ENCODE data around the gene SBF2. TPM values are rescaled to one million over a fixed set of nuclear protein-coding genes. Genes with fewer than 3 reads are reported as not detected.
"Not testable (repeated sequence)": the region's sequence is repeated elsewhere in the genome, so short reads cannot be mapped to it uniquely, and the experiment has no call there.

Gene SBF2
- total RNA-seq, 2 experiments from 2014 or later = 6.0 to 6.1 TPM

DNA sequence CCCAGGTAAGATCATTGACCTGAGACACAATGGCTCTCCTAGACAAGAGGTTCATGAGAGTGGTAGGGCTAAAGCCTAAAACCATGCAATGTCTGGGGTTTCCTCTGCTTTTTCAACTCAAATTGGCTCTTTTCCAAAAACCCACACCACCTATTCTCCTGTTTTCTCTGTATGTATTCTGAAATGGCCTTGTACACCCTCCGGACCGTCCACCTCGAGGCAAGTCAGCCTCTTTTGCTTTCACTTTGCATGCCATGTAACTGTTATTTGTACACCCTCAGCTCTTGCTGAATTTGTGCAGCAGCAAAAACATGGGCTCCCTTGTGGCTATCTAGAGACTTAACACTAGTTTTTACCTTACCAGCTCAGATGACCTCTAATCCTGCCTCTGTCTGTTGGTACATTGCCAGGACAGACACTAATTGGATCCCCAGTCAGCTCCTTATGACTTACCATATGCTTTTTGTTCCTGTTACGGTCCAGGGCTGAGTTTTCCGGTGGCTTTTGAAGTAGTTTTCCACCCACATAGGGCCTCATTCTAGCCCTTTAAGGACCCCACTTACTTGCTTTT, 288.0 kb downstream of the SBF2 start:
- H3K27ac Mint-ChIP-seq = no peak overlapping the region
- no peaks in the 10 kb centered on the region for H3K4me1 Mint-ChIP-seq
- no peak overlapping the region for H3K4me3 Mint-ChIP-seq
- no peak for DNase-seq
- H3K36me3 Mint-ChIP-seq = peaks cover 12% of the 10 kb centered on the region
- no peaks in the 10 kb centered on the region for H3K27me3 Mint-ChIP-seq
- H3K9me3 Mint-ChIP-seq = peaks cover 8% of the 10 kb centered on the region

GRCh38 chr11:10004526-10005113, 289.4 kb downstream of the SBF2 start:
- no peaks in the 10 kb centered on the region for H3K9me3 Mint-ChIP-seq
- H3K4me3 Mint-ChIP-seq = no peak overlapping the region
- no peaks in the 10 kb centered on the region for H3K4me1 Mint-ChIP-seq
- no peak overlapping the region for H3K27ac Mint-ChIP-seq
- H3K27me3 Mint-ChIP-seq = no peaks in the 10 kb centered on the region
- no peak for DNase-seq
- H3K36me3 Mint-ChIP-seq = peaks cover 2% of the 10 kb centered on the region

DNA sequence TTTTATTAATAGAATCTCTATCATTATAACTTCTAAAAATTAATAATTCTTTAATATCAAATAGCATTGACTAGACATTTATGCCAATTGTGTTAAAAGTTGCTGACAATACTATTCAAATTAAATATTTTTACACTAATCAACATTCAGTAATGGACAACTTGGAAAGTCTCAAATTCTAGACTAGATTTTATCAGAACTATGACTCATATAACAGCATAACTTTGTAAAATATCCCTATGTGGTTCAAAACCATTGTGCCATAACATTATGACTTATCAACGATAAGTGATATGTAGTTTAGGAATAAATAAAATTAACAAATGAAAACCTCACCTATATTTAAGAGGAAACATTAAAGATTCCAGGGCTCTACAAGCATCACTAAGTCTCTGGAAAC, 291.8 kb downstream of the SBF2 start:
- Mint-ChIP-seq H3K27ac (no peak overlapping the region), H3K27me3 (no peaks in the 10 kb centered on the region), H3K36me3 (no peaks in the 10 kb centered on the region), H3K4me3 (no peak overlapping the region), H3K9me3 (no peaks in the 10 kb centered on the region), H3K4me1 (no peaks in the 10 kb centered on the region)
- DNase-seq = no peak

DNA sequence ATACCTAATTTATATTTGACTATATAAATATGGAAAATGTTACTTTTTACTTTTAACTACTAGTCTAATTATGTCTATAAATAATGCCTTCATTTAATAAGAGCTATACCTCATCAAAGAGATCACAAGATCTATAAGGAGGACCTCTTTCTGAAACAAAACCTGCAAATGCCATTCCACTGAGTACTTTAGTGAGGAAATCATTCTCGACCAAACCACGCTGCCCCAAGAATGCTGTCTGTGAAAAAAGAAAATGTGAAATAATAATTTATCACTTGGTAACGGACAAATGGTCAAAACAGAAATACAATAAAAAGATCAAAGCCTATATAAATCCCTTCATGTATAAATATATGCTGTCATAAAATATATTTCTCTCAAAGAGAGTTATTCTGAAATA, 301.7 kb downstream of the SBF2 start:
- Mint-ChIP-seq H3K27ac (no peak overlapping the region), H3K27me3 (no peaks in the 10 kb centered on the region), H3K4me1 (no peaks in the 10 kb centered on the region), H3K36me3 (peaks cover 7% of the 10 kb centered on the region), H3K4me3 (no peak overlapping the region), H3K9me3 (no peaks in the 10 kb centered on the region)
- DNase-seq = no peak

DNA sequence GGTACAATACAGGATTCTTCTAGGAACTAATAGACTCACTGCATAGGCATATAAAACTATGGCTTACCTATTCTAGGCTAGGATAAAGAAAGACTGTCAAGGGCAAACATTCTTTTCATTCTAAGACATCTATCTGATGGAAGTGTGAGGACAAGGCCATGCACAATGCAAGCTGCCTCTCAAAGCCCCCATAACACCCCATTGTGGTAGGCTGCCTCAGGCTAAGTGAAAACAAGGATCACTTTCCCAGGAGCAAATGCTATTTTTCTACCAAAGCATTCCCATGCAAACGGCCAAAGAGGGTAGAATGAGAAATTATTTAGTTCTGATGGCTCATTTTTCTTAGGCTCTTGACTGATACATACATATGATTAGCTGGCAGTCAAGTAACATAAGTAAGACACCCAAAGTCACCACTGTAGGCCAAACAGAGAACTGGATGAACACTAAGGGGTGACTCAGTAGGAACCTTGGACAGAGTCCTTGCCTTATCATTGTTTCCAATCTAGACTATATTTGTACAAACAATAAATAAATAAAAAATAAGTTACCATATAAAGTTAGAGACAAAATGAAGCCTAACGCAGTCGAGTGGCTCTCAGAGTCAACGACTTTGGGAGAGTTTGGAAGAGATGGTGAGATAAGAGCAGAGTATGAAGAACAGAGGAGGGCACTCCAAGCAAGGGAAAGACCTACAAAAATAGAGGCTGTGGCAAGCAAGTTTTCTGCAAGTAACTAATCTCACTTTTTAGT, 303.6 kb downstream of the SBF2 start:
- Mint-ChIP-seq H3K27me3 (no peaks in the 10 kb centered on the region), H3K27ac (no peak overlapping the region), H3K4me1 (peaks cover 11% of the 10 kb centered on the region), H3K4me3 (no peak overlapping the region), H3K36me3 (peaks cover 14% of the 10 kb centered on the region), H3K9me3 (no peaks in the 10 kb centered on the region)
- no peak for DNase-seq

GRCh38 chr11:9987303-9987702, 306.7 kb downstream of the SBF2 start:
- H3K36me3 Mint-ChIP-seq = peaks cover 19% of the 10 kb centered on the region
- peaks cover 11% of the 10 kb centered on the region for H3K4me1 Mint-ChIP-seq
- H3K27me3 Mint-ChIP-seq = not testable (repeated sequence)

GRCh38 chr11:9982796-9983579, 311.0 kb downstream of the SBF2 start:
- no peak overlapping the region for H3K4me3 Mint-ChIP-seq
- no peak for DNase-seq
- H3K9me3 Mint-ChIP-seq = no peaks in the 10 kb centered on the region
- no peaks in the 10 kb centered on the region for H3K27me3 Mint-ChIP-seq
- peaks cover 11% of the 10 kb centered on the region for H3K4me1 Mint-ChIP-seq
- peaks cover 11% of the 10 kb centered on the region for H3K36me3 Mint-ChIP-seq
- no peak overlapping the region for H3K27ac Mint-ChIP-seq

More at GRCh38 chr11:9987303-9987702, 306.7 kb downstream of the SBF2 start:
- H3K9me3 Mint-ChIP-seq, H3K27ac Mint-ChIP-seq, DNase-seq, H3K4me3 Mint-ChIP-seq: not testable (repeated sequence)

DNA sequence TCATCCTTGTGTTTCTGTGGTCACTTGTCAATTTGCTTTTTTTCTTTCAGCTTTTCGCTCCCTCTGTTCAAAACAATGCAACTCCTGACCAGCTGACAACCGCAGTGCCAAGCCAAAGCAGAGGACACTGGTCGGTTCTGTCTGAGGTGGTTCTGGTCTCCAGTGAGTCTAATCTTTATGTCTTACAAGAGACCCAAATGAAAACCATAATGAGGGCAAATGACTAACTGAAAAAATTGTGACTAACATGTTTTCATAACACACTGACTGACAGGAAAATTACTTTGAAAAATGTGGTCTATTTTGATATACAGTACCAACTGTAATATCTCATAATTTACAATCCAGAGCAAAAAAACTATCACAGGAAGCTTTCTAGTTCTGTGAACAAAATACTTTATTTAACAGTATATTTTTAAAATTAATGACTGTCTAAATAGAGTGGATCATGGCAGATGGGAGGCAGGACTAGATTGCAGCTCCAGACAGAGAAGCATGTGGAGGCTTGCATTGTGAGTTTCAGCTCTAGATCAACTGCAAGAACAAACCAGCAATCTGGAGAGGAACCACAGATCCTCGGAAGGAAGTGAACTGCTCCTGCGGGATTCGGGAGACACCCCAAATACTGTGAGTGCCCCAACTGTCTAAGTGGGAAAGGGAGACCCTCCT, 311.8 kb downstream of the SBF2 start:
- Mint-ChIP-seq H3K36me3 (peaks cover 11% of the 10 kb centered on the region), H3K4me1 (peaks cover 11% of the 10 kb centered on the region), H3K27me3 (no peaks in the 10 kb centered on the region), H3K9me3 (no peaks in the 10 kb centered on the region), H3K27ac (peak overlapping the region; percentile 7), H3K4me3 (no peak overlapping the region)
- no peak for DNase-seq

DNA sequence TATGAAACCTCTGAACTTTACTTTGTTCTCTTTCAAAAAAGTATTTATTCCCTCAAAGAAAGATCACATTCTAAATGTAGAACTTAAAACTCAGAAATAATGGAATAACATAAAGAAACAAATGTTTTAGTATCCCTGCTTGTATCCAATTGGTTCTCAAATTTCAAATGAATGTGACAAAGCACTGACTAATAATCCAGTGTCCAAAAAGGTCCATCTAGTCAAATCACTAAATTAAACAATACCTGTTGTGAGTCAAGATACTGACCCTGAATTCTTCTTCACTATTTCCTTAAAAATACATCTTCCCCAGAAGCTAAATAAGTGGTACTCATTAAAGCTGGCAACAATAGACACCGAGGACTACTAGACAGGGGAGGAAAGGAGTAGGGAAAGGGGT, 313.1 kb downstream of the SBF2 start:
- no peaks in the 10 kb centered on the region for H3K27me3 Mint-ChIP-seq
- H3K4me1 Mint-ChIP-seq = peaks cover 4% of the 10 kb centered on the region
- no peak overlapping the region for H3K27ac Mint-ChIP-seq
- no peaks in the 10 kb centered on the region for H3K9me3 Mint-ChIP-seq
- peaks cover 4% of the 10 kb centered on the region for H3K36me3 Mint-ChIP-seq
- no peak for DNase-seq
- no peak overlapping the region for H3K4me3 Mint-ChIP-seq

GRCh38 chr11:9977554-9977953, 316.5 kb downstream of the SBF2 start:
- Mint-ChIP-seq H3K4me3 (no peak overlapping the region), H3K4me1 (no peaks in the 10 kb centered on the region), H3K36me3 (no peaks in the 10 kb centered on the region), H3K27ac (no peak overlapping the region), H3K9me3 (no peaks in the 10 kb centered on the region), H3K27me3 (no peaks in the 10 kb centered on the region)
- DNase-seq = no peak

DNA sequence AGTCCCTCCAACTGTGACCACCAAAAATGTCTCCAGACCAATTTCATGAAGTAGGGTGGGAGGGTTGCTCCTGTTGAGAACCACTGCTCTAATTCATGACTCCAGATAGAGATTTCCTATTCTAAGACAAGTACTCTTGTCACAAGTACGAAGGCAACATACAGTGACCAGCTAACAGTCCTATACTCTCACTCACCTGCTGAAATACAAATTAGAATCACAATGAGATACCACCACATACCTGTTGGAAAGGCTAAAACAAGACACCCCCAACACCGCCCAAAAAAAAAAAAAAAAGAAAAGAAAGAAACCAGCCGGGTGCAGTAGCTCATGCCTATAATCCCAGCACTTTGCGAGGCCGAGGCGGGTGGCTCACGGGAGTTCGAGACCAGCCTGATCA, 319.6 kb downstream of the SBF2 start:
- H3K4me3 Mint-ChIP-seq = no peak overlapping the region
- no peaks in the 10 kb centered on the region for H3K9me3 Mint-ChIP-seq
- no peak for DNase-seq
- no peaks in the 10 kb centered on the region for H3K27me3 Mint-ChIP-seq
- H3K4me1 Mint-ChIP-seq = no peaks in the 10 kb centered on the region
- H3K27ac Mint-ChIP-seq = no peak overlapping the region
- no peaks in the 10 kb centered on the region for H3K36me3 Mint-ChIP-seq

GRCh38 chr11:9973921-9974320, 320.1 kb downstream of the SBF2 start:
- Mint-ChIP-seq H3K27ac (no peak overlapping the region), H3K27me3 (no peaks in the 10 kb centered on the region), H3K9me3 (no peaks in the 10 kb centered on the region), H3K36me3 (no peaks in the 10 kb centered on the region), H3K4me3 (no peak overlapping the region), H3K4me1 (no peaks in the 10 kb centered on the region)
- DNase-seq = no peak

DNA sequence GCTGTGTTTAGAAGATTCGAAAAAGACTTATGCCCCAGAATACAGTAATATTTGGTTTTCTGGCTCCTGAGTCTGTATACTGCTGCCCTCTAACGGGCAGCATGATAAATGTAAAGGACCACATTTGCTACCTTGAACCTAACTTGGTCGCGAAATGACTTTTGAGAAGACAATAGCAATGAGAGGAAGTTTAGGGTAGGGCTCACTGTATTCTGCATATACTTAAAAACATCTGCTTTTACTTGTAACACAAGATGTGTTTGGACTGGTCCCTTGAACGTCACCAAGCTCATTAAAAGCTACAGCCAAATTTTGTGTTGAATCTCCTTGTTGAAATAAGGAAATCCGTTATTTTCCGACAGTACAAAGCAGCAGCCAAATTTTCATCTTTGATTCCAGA, 321.0 kb downstream of the SBF2 start:
- Mint-ChIP-seq H3K4me3 (no peak overlapping the region), H3K9me3 (no peaks in the 10 kb centered on the region), H3K36me3 (no peaks in the 10 kb centered on the region), H3K27ac (no peak overlapping the region), H3K4me1 (no peaks in the 10 kb centered on the region), H3K27me3 (no peaks in the 10 kb centered on the region)
- DNase-seq = peak; percentile 13

DNA sequence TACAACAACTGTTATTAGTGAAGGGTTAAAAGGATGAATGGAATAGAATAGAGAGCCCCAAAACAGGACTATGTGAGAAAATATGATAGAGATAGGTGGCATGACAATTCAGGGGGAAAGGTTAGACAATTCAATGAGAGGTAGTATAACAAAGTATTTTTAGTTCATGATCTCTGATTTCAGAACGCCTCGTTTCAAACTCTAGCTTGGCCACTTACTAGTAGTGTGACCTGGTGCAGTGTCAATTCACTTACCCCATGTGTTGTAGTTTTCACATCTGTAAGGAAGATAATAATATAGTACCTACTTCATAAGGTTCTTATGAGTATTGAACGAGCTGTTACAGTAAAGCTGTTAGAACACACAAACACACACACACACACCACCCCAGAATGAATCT, 322.1 kb downstream of the SBF2 start:
- no peaks in the 10 kb centered on the region for H3K36me3 Mint-ChIP-seq
- no peak overlapping the region for H3K4me3 Mint-ChIP-seq
- H3K4me1 Mint-ChIP-seq = no peaks in the 10 kb centered on the region
- no peaks in the 10 kb centered on the region for H3K9me3 Mint-ChIP-seq
- no peak overlapping the region for H3K27ac Mint-ChIP-seq
- no peak for DNase-seq
- no peaks in the 10 kb centered on the region for H3K27me3 Mint-ChIP-seq

GRCh38 chr11:9969068-9969467, 325.0 kb downstream of the SBF2 start:
- Mint-ChIP-seq H3K4me1 (no peaks in the 10 kb centered on the region), H3K27me3 (no peaks in the 10 kb centered on the region), H3K4me3 (no peak overlapping the region), H3K27ac (no peak overlapping the region), H3K36me3 (no peaks in the 10 kb centered on the region), H3K9me3 (no peaks in the 10 kb centered on the region)
- DNase-seq = no peak

All from activated naive CD8-positive, alpha-beta T cell treated with anti-CD3 and anti-CD28 coated beads for 36 hours (primary cell).